BJ (cell line): Measurements from ENCODE around the gene ARMS2. TPM values are rescaled to one million over a fixed set of nuclear protein-coding genes. Genes with fewer than 3 reads are reported as not detected.

ENCODE experiments used
- CTCF ChIA-PET: fragments of 350-600 bp; formaldehyde crosslinking; extraction: SDS; loops from one replicate; lab custom pipeline; 2021; ENCODE audit warnings: antibody characterized with exemption, inconsistent platforms; lab: Yijun Ruan, JAX
- POLR2A ChIA-PET: fragments of 300-600 bp; sonication (Branson Sonifier 250); formaldehyde crosslinking; extraction: SDS; loops from one replicate; lab custom pipeline; 2021; ENCODE audit warnings: antibody characterized with exemption; lab: Charles Lee
- DNase-seq: peaks from one replicate; pipeline ENCODE4 v3.0.0-alpha.2; 2011; ENCODE audit warnings: low read depth
- H3K27me3 ChIP-seq: 2 replicates; pipeline ENCODE4 v1.6.0; 2011; ENCODE audit warnings: low read length; ENCODE audit not compliant: control insufficient read depth, insufficient read depth
- H3K36me3 ChIP-seq: 2 replicates; pipeline ENCODE4 v1.5.1; 2011; ENCODE audit warnings: low read length; ENCODE audit not compliant: control insufficient read depth, insufficient read depth
- H3K4me3 ChIP-seq: 2 replicates; pipeline ENCODE4 v1.5.1; 2011; ENCODE audit warnings: low read depth, mild to moderate bottlenecking, control low read depth, low read length
- CTCF ChIP-seq: IDR thresholded peaks from 2 replicates; pipeline ENCODE4 v1.5.1; 2011; ENCODE audit warnings: low read depth, mild to moderate bottlenecking, control low read depth, inconsistent platforms, low read length, moderate library complexity; ENCODE audit not compliant: insufficient read depth
- polyA plus RNA-seq: library from polyadenylated mRNA; depleted of rRNA; stranded (reverse); fragments of >200 nt; gene quantifications from 2 replicates; pipeline ENCODE4 v1.2.3, GENCODE V29; 2011

The ARMS2 gene
- polyA plus RNA-seq, 1 experiment = not detected

GRCh38 chr10:122500194-122500593 is 45.7 kb downstream of the ARMS2 start:
- ChIA-PET CTCF (no interaction called here), POLR2A (no interaction called here)
- no peak for DNase-seq
- no peak for TF ChIP-seq CTCF
- H3K36me3 ChIP-seq = no peaks in the 10 kb centered on the region
- H3K27me3 ChIP-seq = no peaks in the 10 kb centered on the region
- no peak overlapping the region for H3K4me3 ChIP-seq

DNA sequence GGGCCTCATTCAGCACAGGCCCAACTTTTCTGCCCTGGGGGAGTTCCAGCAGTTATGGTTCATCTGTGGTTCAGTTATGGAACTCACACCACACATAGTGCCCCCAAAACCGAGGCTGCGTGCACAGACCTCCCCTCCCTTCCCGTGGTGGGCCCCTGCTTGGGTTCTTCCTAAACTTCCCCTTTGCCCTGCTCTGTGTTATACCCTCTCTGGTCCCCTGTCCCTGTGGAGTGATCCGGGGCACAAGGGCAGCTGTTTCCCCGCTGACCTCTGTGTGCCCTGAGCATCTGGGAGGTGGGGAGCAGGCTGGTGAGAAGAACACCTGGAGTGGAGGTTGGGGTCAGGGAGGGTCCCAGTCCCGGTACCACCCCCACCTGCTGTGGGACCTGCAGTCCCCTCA is 46.3 kb downstream of the ARMS2 start:
- ChIA-PET CTCF (no interaction called here), POLR2A (no interaction called here)
- Histone ChIP-seq H3K36me3 (no peaks in the 10 kb centered on the region), H3K4me3 (no peak overlapping the region), H3K27me3 (no peaks in the 10 kb centered on the region)
- DNase-seq = no peak
- no peak for TF ChIP-seq CTCF

DNA sequence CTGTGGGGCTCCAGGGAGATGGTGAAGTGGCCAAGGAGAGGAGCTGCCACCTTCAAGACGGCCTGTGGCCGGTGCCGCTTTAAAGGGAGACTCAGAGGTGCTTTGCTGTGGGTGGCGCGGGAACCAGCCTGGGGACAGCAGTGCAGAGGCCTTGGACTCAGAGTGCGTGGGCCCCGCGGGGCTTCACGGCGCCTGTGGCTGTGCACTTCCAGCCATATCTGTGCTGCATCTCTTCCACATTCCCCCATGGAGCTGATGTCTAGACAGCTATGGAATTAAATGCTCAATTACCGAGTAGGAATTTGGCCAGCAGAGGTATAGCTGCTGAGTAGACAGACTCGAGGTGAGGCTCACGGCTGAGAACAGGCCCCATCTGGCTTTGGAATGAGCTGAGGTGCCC is 48.6 kb downstream of the ARMS2 start:
- TF ChIP-seq CTCF = no peak
- ChIA-PET CTCF (interaction anchor here (1.0 kb wide), 1 partner anchor 8 kb away, joined by 4 read pairs; no protein-coding TSS in a partner anchor), POLR2A (no interaction called here)
- Histone ChIP-seq H3K27me3 (no peaks in the 10 kb centered on the region), H3K4me3 (no peak overlapping the region), H3K36me3 (no peaks in the 10 kb centered on the region)
- no peak for DNase-seq

DNA sequence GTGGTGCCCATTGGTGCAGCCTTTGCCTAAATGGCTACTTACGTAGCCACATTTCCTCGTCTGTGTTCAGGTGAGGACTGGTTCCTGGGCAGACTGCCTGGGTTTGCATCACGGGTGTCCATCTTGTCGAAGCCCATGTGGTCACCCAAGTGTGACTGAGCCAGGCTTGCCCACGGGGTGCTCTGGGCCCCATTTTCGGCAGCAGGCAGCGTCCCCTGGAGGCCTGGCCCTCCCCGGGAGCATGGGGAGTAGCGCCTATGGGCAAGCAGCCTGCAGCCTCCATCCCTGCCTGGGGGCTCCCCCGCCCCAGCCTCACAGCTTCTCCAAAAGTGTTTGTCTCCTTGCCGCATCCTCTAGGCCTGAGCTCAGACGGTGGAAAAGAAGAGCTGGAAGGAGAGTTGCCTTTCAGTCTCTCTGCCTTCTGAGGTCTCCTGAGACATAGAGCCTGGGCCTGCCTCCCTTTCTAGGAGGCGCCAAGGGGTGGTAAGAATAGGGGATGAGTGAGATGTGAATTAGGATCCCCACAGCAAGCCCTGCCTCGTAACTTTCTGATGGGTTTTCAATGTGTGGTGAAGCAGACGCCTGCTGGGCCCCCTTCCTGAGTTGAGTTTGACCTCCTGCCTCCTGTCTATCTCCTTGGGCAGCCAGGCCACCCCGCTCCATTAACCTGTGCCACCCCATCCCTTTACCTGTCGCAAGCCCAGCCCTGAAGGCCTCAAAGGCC is 49.6 kb downstream of the ARMS2 start:
- ChIA-PET CTCF (interaction anchor here (1.0 to 2.6 kb wide), 3 partner anchors 9 to 61 kb away, joined by 3 to 10 read pairs (median 4); no protein-coding TSS in a partner anchor), POLR2A (no interaction called here)
- no peak overlapping the region for H3K4me3 ChIP-seq
- H3K36me3 ChIP-seq = no peaks in the 10 kb centered on the region
- H3K27me3 ChIP-seq = no peaks in the 10 kb centered on the region
- TF ChIP-seq CTCF = no peak
- DNase-seq = no peak

DNA sequence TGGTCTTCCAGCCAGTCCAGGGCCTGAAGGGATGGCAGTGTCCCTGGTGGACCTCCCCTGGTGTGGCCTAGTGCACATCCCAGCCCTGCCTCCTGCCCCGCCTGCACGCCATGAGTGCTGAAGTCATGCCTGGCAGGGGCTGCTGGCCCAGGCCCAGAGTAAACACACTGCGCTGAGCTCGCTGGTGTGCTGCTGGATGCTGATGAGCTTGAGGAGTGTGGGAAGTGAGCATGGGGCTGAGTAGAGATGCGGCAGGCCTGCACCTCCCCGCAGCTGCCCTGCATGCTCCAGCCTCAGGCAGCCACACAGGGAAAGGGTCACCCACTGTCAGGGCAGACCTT is 50.1 kb downstream of the ARMS2 start:
- Histone ChIP-seq H3K27me3 (no peaks in the 10 kb centered on the region), H3K36me3 (no peaks in the 10 kb centered on the region), H3K4me3 (no peak overlapping the region)
- ChIA-PET POLR2A (interaction anchor here (0.6 kb wide), 1 partner anchor 86 kb away, joined by 3 read pairs; no protein-coding TSS in a partner anchor), CTCF (interaction anchor here (0.6 to 2.6 kb wide), 3 partner anchors 16 to 210 kb away, joined by 3 to 10 read pairs (median 3); no protein-coding TSS in a partner anchor)
- DNase-seq = peak; percentile 51
- no peak for TF ChIP-seq CTCF
